Activated T-helper 2 cell treated with anti-CD3 and anti-CD28 coated beads, Interferon-gamma antibody, Interleukin-2, Interleukin-4, amounts not matched to agents 10 μg/mL and 5 μg/mL and 100 μg/mL, durations not matched to agents 14 hours and 24 hours and 36 hours (primary cell): ENCODE data around the gene MSI1. TPM values are rescaled to one million over a fixed set of nuclear protein-coding genes. Genes with fewer than 3 reads are reported as not detected.
A peak's percentile ranks its signal among the peaks of the same experiment; 100 is the strongest.

Experiments
- DNase-seq: peaks from one replicate; pipeline ENCODE4 v3.0.0; 2021; ENCODE audit warnings: low spot score
- H3K27ac Mint-ChIP-seq: one replicate; pipeline ENCODE4 v1.8.0; 2021; ENCODE audit warnings: mixed read lengths
- H3K27me3 Mint-ChIP-seq: one replicate; pipeline ENCODE4 v1.8.0; 2021; ENCODE audit warnings: low read depth, mixed read lengths
- H3K36me3 Mint-ChIP-seq: one replicate; pipeline ENCODE4 v1.8.0; 2021; ENCODE audit warnings: low read depth, mixed read lengths
- H3K4me1 Mint-ChIP-seq: one replicate; pipeline ENCODE4 v1.8.0; 2021; ENCODE audit warnings: low read depth, mixed read lengths
- H3K4me3 Mint-ChIP-seq: one replicate; pipeline ENCODE4 v1.8.0; 2021; ENCODE audit warnings: low read depth, mild to moderate bottlenecking, moderate library complexity, mixed read lengths
- H3K9me3 Mint-ChIP-seq: one replicate; pipeline ENCODE4 v1.8.0; 2021; ENCODE audit warnings: mixed read lengths
- intact Hi-C: fragments of 100-400 bp; cut with micrococcal nuclease; formaldehyde crosslinking; loops from one replicate; pipeline ENCODE4 v1.15.1; 2023
- total RNA-seq: library from RNA; stranded (reverse); gene quantifications from 2 replicates; pipeline ENCODE4 v1.2.3, GENCODE V29; 2022

The MSI1 gene
- total RNA-seq, 1 donor from 2014 or later, result 1.4 TPM

GRCh38 chr12:120370343-120371243 is 1.6 kb upstream of the MSI1 start:
- peak overlapping the region; percentile 61 for H3K4me3 Mint-ChIP-seq
- H3K27me3 Mint-ChIP-seq, result peaks cover 67% of the 10 kb centered on the region
- H3K36me3 Mint-ChIP-seq, result peaks cover 4% of the 10 kb centered on the region
- H3K9me3 Mint-ChIP-seq, result no peaks in the 10 kb centered on the region
- intact Hi-C loops, result no loop called here
- no peak for DNase-seq
- H3K4me1 Mint-ChIP-seq, result peaks cover 11% of the 10 kb centered on the region
- H3K27ac Mint-ChIP-seq, result no peak overlapping the region

- Mint-ChIP-seq H3K9me3 (no peaks in the 10 kb centered on the region), H3K36me3 (peaks cover 4% of the 10 kb centered on the region), H3K4me1 (peaks cover 11% of the 10 kb centered on the region), H3K4me3 (peak overlapping the region; percentile 61), H3K27me3 (peaks cover 68% of the 10 kb centered on the region), H3K27ac (no peak overlapping the region)
- DNase-seq, result no peak
- intact Hi-C loops, result no loop called here
Observed at GRCh38 chr12:120369603-120370342, 809 bp upstream of the MSI1 start.

- peaks cover 74% of the 10 kb centered on the region for H3K27me3 Mint-ChIP-seq
- peaks cover 4% of the 10 kb centered on the region for H3K36me3 Mint-ChIP-seq
- H3K4me1 Mint-ChIP-seq, result peaks cover 11% of the 10 kb centered on the region
- no peak for DNase-seq
- H3K27ac Mint-ChIP-seq, result no peak overlapping the region
- peak overlapping the region; percentile 64 for H3K4me3 Mint-ChIP-seq
- intact Hi-C loops, result no loop called here
- no peaks in the 10 kb centered on the region for H3K9me3 Mint-ChIP-seq
Observed at GRCh38 chr12:120367924-120368788, 808 bp downstream of the MSI1 start.

- Mint-ChIP-seq H3K9me3 (no peaks in the 10 kb centered on the region), H3K4me1 (peaks cover 11% of the 10 kb centered on the region), H3K27me3 (peaks cover 76% of the 10 kb centered on the region), H3K4me3 (peak overlapping the region; percentile 64), H3K27ac (no peak overlapping the region), H3K36me3 (peaks cover 4% of the 10 kb centered on the region)
- intact Hi-C loops, result no loop called here
- DNase-seq, result no peak
Observed at GRCh38 chr12:120367233-120367923, 1.6 kb downstream of the MSI1 start.

GRCh38 chr12:120366845-120367232 is 2.1 kb downstream of the MSI1 start:
- intact Hi-C loops, result no loop called here
- Mint-ChIP-seq H3K9me3 (no peaks in the 10 kb centered on the region), H3K36me3 (peaks cover 4% of the 10 kb centered on the region), H3K27me3 (peaks cover 76% of the 10 kb centered on the region), H3K4me3 (no peak overlapping the region), H3K27ac (no peak overlapping the region), H3K4me1 (peaks cover 11% of the 10 kb centered on the region)
- no peak for DNase-seq

- DNase-seq, result no peak
- Mint-ChIP-seq H3K4me1 (peaks cover 11% of the 10 kb centered on the region), H3K27ac (no peak overlapping the region), H3K27me3 (peaks cover 71% of the 10 kb centered on the region), H3K4me3 (no peak overlapping the region), H3K9me3 (no peaks in the 10 kb centered on the region), H3K36me3 (peaks cover 4% of the 10 kb centered on the region)
- intact Hi-C loops, result no loop called here
Observed at GRCh38 chr12:120366341-120366705, 2.6 kb downstream of the MSI1 start.

GRCh38 chr12:120365675-120366340 is 3.2 kb downstream of the MSI1 start:
- DNase-seq, result no peak
- peaks cover 11% of the 10 kb centered on the region for H3K4me1 Mint-ChIP-seq
- intact Hi-C loops, result no loop called here
- H3K27me3 Mint-ChIP-seq, result peaks cover 70% of the 10 kb centered on the region
- no peaks in the 10 kb centered on the region for H3K9me3 Mint-ChIP-seq
- H3K36me3 Mint-ChIP-seq, result peaks cover 4% of the 10 kb centered on the region
- no peak overlapping the region for H3K4me3 Mint-ChIP-seq
- no peak overlapping the region for H3K27ac Mint-ChIP-seq

- Mint-ChIP-seq H3K27me3 (peaks cover 65% of the 10 kb centered on the region), H3K36me3 (no peaks in the 10 kb centered on the region), H3K4me1 (peaks cover 3% of the 10 kb centered on the region), H3K9me3 (no peaks in the 10 kb centered on the region), H3K27ac (no peak overlapping the region), H3K4me3 (no peak overlapping the region)
- DNase-seq, result no peak
- intact Hi-C loops, result no loop called here
Observed at GRCh38 chr12:120364487-120364886, 4.5 kb downstream of the MSI1 start.

- DNase-seq, result no peak
- Mint-ChIP-seq H3K36me3 (no peaks in the 10 kb centered on the region), H3K27ac (no peak overlapping the region), H3K4me3 (no peak overlapping the region), H3K4me1 (peaks cover 3% of the 10 kb centered on the region), H3K9me3 (no peaks in the 10 kb centered on the region), H3K27me3 (peaks cover 68% of the 10 kb centered on the region)
- intact Hi-C loops, result no loop called here
Observed at GRCh38 chr12:120363274-120363855, 5.6 kb downstream of the MSI1 start.

- Mint-ChIP-seq H3K4me3 (no peak overlapping the region), H3K4me1 (peaks cover 3% of the 10 kb centered on the region), H3K36me3 (no peaks in the 10 kb centered on the region), H3K27ac (no peak overlapping the region), H3K27me3 (peaks cover 71% of the 10 kb centered on the region), H3K9me3 (no peaks in the 10 kb centered on the region)
- intact Hi-C loops, result no loop called here
- DNase-seq, result no peak
Observed at GRCh38 chr12:120362516-120363273, 6.3 kb downstream of the MSI1 start.

- intact Hi-C loops, result no loop called here
- Mint-ChIP-seq H3K36me3 (no peaks in the 10 kb centered on the region), H3K27me3 (peaks cover 63% of the 10 kb centered on the region), H3K27ac (no peak overlapping the region), H3K4me3 (no peak overlapping the region), H3K9me3 (no peaks in the 10 kb centered on the region), H3K4me1 (no peaks in the 10 kb centered on the region)
- DNase-seq, result no peak
Observed at GRCh38 chr12:120361506-120362208, 7.3 kb downstream of the MSI1 start.
